IMR-90 (cell line): ENCODE data around the gene PIGZ. TPM values are rescaled to one million over a fixed set of nuclear protein-coding genes. Genes with fewer than 3 reads are reported as not detected.
A peak's percentile ranks its signal among the peaks of the same experiment; 100 is the strongest.

Source experiments
- ATAC-seq: fragments of 200-7000 bp; cut with Tn5 transposase; 2 replicates; pipeline ENCODE4 v1.9.1; 2020; ENCODE audit warnings: low read depth, mild to moderate bottlenecking, moderate library complexity
- BruUV-seq: library from RNA; stranded (reverse); fragments of 400-500 nt; replicated peaks from 2 replicates; lab custom pipeline; 2021; lab: Mats Ljungman, UMichigan
- CTCF ChIA-PET: fragments of 300-600 bp; formaldehyde crosslinking; extraction: SDS; loops from one replicate; lab custom pipeline; 2021; ENCODE audit warnings: antibody characterized with exemption; lab: Yijun Ruan, JAX
- POLR2A ChIA-PET: fragments of 300-600 bp; sonication (Branson Sonifier 250); formaldehyde crosslinking; loops from one replicate; lab custom pipeline; 2022; ENCODE audit warnings: antibody characterized with exemption; ENCODE audit not compliant: unreplicated experiment; lab: Charles Lee
- DNase-seq: peaks from one replicate; pipeline ENCODE4 v3.0.0; 2013
- H2AFZ ChIP-seq: replicated peaks from 2 replicates; pipeline ENCODE3; 2013; ENCODE audit warnings: low read length, mild to moderate bottlenecking; ENCODE audit not compliant: poor library complexity
- H2AK5ac ChIP-seq: 2 replicates; pipeline ENCODE4 v1.6.1; 2013; ENCODE audit warnings: low read depth, low read length, inconsistent platforms
- H2AK9ac ChIP-seq: replicated peaks from 2 replicates; pipeline ENCODE3; 2013; ENCODE audit warnings: mild to moderate bottlenecking, low read depth, low read length, moderate library complexity; ENCODE audit not compliant: poor library complexity
- H2BK120ac ChIP-seq: 2 replicates; pipeline ENCODE4 v1.6.1; 2013; ENCODE audit warnings: low read depth, low read length, inconsistent platforms
- H2BK15ac ChIP-seq: 3 replicates; pipeline ENCODE4 v1.6.1; 2013; ENCODE audit warnings: low read depth, low read length, inconsistent platforms
- H2BK20ac ChIP-seq: 2 replicates; pipeline ENCODE4 v1.6.1; 2013; ENCODE audit warnings: low read depth, mild to moderate bottlenecking, inconsistent platforms, low read length, moderate library complexity
- H2BK5ac ChIP-seq: 2 replicates; pipeline ENCODE4 v1.6.1; 2013; ENCODE audit warnings: mild to moderate bottlenecking, low read depth, low read length, inconsistent platforms; ENCODE audit not compliant: poor library complexity, severe bottlenecking
- H3K14ac ChIP-seq: replicated peaks from 2 replicates; pipeline ENCODE4 v1.6.1; 2013; ENCODE audit warnings: low read depth, low read length, inconsistent platforms
- H3K18ac ChIP-seq: 2 replicates; pipeline ENCODE4 v1.6.1; 2013; ENCODE audit warnings: low read depth, low read length, control low read depth
- H3K23ac ChIP-seq: 2 replicates; pipeline ENCODE4 v1.6.1; 2013; ENCODE audit warnings: low read depth, low read length, inconsistent platforms
- H3K27ac ChIP-seq: 2 replicates; pipeline ENCODE4 v1.5.1; 2013; ENCODE audit warnings: mild to moderate bottlenecking, control low read depth, low read length; ENCODE audit not compliant: insufficient read depth
- H3K27me3 ChIP-seq: 2 replicates; pipeline ENCODE4 v1.6.1; 2013; ENCODE audit warnings: low read length; ENCODE audit not compliant: control insufficient read depth, insufficient read depth
- H3K36me3 ChIP-seq: 2 replicates; pipeline ENCODE4 v1.6.1; 2013; ENCODE audit warnings: low read length, mixed read lengths; ENCODE audit not compliant: control insufficient read depth, insufficient read depth
- H3K4ac ChIP-seq: 2 replicates; pipeline ENCODE4 v1.6.1; 2013; ENCODE audit warnings: low read depth, low read length, inconsistent platforms
- H3K4me1 ChIP-seq: 2 replicates; pipeline ENCODE4 v1.6.1; 2013; ENCODE audit warnings: low read length, mixed read lengths; ENCODE audit not compliant: control insufficient read depth, insufficient read depth
- H3K4me2 ChIP-seq: 2 replicates; pipeline ENCODE4 v1.6.1; 2013; ENCODE audit warnings: low read depth, mild to moderate bottlenecking, control low read depth, low read length, moderate library complexity
- H3K4me3 ChIP-seq: 2 replicates; pipeline ENCODE4 v1.5.1; 2013; ENCODE audit warnings: low read depth, mild to moderate bottlenecking, control low read depth, low read length, moderate library complexity; ENCODE audit not compliant: insufficient read depth
- H3K56ac ChIP-seq: 2 replicates; pipeline ENCODE4 v1.6.1; 2013; ENCODE audit warnings: low read length, inconsistent platforms; ENCODE audit not compliant: insufficient read depth; ENCODE audit errors: extremely low read depth
- H3K79me1 ChIP-seq, 2 experiments: 2 replicates each; pipeline ENCODE4 v1.6.1; 2013; ENCODE audit warnings: low read length in 2 of 2, inconsistent platforms in 1 of 2, low read depth in 1 of 2
- H3K9ac ChIP-seq: 2 replicates; pipeline ENCODE4 v1.6.1; 2013; ENCODE audit warnings: low read depth, low read length, control low read depth
- H3K9me1 ChIP-seq: 2 replicates; pipeline ENCODE4 v1.6.1; 2013; ENCODE audit warnings: low read length, inconsistent platforms; ENCODE audit not compliant: insufficient read depth
- H3K9me3 ChIP-seq: 2 replicates; pipeline ENCODE4 v1.6.1; 2013; ENCODE audit warnings: low read length; ENCODE audit not compliant: control insufficient read depth, insufficient read depth
- H4K20me1 ChIP-seq: 2 replicates; pipeline ENCODE4 v1.6.1; 2013; ENCODE audit warnings: low read length, inconsistent platforms; ENCODE audit not compliant: insufficient read depth
- H4K5ac ChIP-seq: 2 replicates; pipeline ENCODE4 v1.6.1; 2013; ENCODE audit warnings: mild to moderate bottlenecking, low read depth, low read length, control low read depth
- H4K8ac ChIP-seq, 2 experiments: 2 replicates each; pipeline ENCODE4 v1.6.1; 2013; ENCODE audit warnings: low read depth in 2 of 2, low read length in 2 of 2, control low read depth in 1 of 2, inconsistent platforms in 1 of 2
- H4K91ac ChIP-seq: 2 replicates; pipeline ENCODE4 v1.6.1; 2013; ENCODE audit warnings: low read depth, low read length, inconsistent platforms; ENCODE audit not compliant: insufficient read depth
- BHLHE40 ChIP-seq: fragments of 150-350 bp; IDR thresholded peaks from 2 replicates; pipeline ENCODE4 v1.6.1; 2016; ENCODE audit warnings: mild to moderate bottlenecking, low read depth, low read length
- CHD1 ChIP-seq: IDR thresholded peaks from 2 replicates; pipeline ENCODE4 v1.6.1; 2012; ENCODE audit warnings: low read depth, low read length, improper control_type of control experiment
- FOS ChIP-seq: fragments of 150-350 bp; IDR thresholded peaks from 2 replicates; pipeline ENCODE4 v1.6.1; 2016; ENCODE audit warnings: low read depth, low read length
- MAFK ChIP-seq: IDR thresholded peaks from 2 replicates; pipeline ENCODE4 v1.6.1; 2012; ENCODE audit warnings: low read depth, low read length, improper control_type of control experiment
- MAZ ChIP-seq: IDR thresholded peaks from 2 replicates; pipeline ENCODE4 v1.6.1; 2012; ENCODE audit warnings: low read depth, mild to moderate bottlenecking, low read length, improper control_type of control experiment, moderate library complexity, borderline replicate concordance
- MXI1 ChIP-seq: IDR thresholded peaks from 2 replicates; pipeline ENCODE4 v1.6.1; 2012; ENCODE audit warnings: low read depth, mild to moderate bottlenecking, low read length, moderate library complexity, borderline replicate concordance
- NFE2L2 ChIP-seq: fragments of 150-350 bp; IDR thresholded peaks from 2 replicates; pipeline ENCODE4 v1.6.1; 2016; ENCODE audit warnings: low read depth, mild to moderate bottlenecking, low read length
- RAD21 ChIP-seq: IDR thresholded peaks from 2 replicates; pipeline ENCODE4 v1.6.1; 2012; ENCODE audit warnings: low read length, improper control_type of control experiment
- USF2 ChIP-seq: fragments of 150-350 bp; IDR thresholded peaks from 2 replicates; pipeline ENCODE4 v1.6.1; 2017; ENCODE audit warnings: mild to moderate bottlenecking, antibody characterized with exemption, low read length, low read depth
- WGBS, 2 experiments: methylation state at CpG; one replicate each; pipeline versions ENCODE4 v1.1.5 to v1.1.7; 2013; ENCODE audit warnings: missing lambda C conversion rate in 2 of 2; ENCODE audit not compliant: insufficient read length in 1 of 2; ENCODE audit errors: extremely low coverage in 2 of 2; 5-methylcytosine and 5-hydroxymethylcytosine counted together
- dilution Hi-C: fragments of 300-500 bp; cut with HindIII; formaldehyde crosslinking; loops from one replicate; pipeline ENCODE4 v1.14.3; 2018; ENCODE audit warnings: low sequenced_read_pairs; ENCODE audit not compliant: unreplicated experiment
- in situ Hi-C: fragments of 300-500 bp; cut with MboI; formaldehyde crosslinking; loops from 3 replicates; pipeline ENCODE4 v1.14.3; 2019; ENCODE audit warnings: low sequenced_read_pairs, inconsistent platforms, mixed read lengths
- intact Hi-C: fragments of 100-400 bp; cut with micrococcal nuclease; formaldehyde crosslinking; loops from 2 replicates; pipeline ENCODE4 v1.10.0; 2022
- polyA plus RNA-seq, 3 experiments: library from polyadenylated mRNA; depleted of rRNA; stranded (reverse); fragments of >200 nt; gene quantifications; 2 replicates each; pipeline ENCODE4 v1.2.3, GENCODE V29; 2012; ENCODE audit warnings: low replicate concordance in 1 of 3
- total RNA-seq: library from RNA; depleted of rRNA; stranded (reverse); fragments of >200 nt; gene quantifications from 2 replicates; pipeline ENCODE4 v1.2.3, GENCODE V29; 2012

The PIGZ gene
- total and polyA plus RNA-seq, 2 of the 4 experiments (the other 2 are of a cell fraction) = 0.18 to 0.86 TPM

DNA sequence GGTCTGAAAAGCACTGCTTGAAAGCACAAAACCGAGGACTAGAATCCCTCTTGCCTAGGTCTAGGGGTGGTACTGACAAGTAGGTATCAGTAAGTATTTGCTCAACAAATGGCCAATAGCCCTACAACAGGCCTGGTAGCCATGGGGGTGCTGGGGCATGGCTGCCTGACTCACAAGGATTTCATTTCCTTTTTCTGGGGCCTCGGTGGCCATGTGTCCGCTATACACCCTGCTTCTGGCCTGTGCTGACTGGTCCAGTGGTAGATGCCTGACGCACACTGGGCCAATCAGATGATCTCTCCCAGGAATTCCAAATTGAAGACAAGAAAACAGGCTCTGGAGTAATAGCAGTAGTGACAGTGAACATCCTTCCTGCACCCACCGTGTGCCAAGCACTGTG, 31.6 kb upstream of the PIGZ start:
- Histone ChIP-seq H2AK9ac (no peak overlapping the region), H3K4me1 (peaks cover 3% of the 10 kb centered on the region; the same call in 1 of the 2 replicates), H2BK120ac (no peak overlapping the region), H4K8ac (no peak overlapping the region), H3K4ac (no peak overlapping the region), H3K9ac (no peak overlapping the region), H3K79me1 (peaks cover 0 to 4% of the 10 kb centered on the region in 2 experiments; a peak in 1 of 4 replicates), H3K36me3 (no peaks in the 10 kb centered on the region), H4K91ac (no peak overlapping the region), H3K18ac (no peak overlapping the region), H4K5ac (no peak overlapping the region), H2AFZ (no peak overlapping the region), H2BK20ac (no peak overlapping the region), H3K27me3 (no peaks in the 10 kb centered on the region; the same call in 1 of the 2 replicates), H3K14ac (no peak overlapping the region), H3K9me1 (peaks cover 5% of the 10 kb centered on the region), H3K9me3 (no peaks in the 10 kb centered on the region), H2AK5ac (no peak overlapping the region), H3K27ac (no peak overlapping the region), H3K4me2 (no peak overlapping the region), H3K23ac (no peak overlapping the region), H2BK15ac (no peak overlapping the region), H2BK5ac (no peak overlapping the region), H3K4me3 (no peak overlapping the region), H4K20me1 (no peaks in the 10 kb centered on the region), H3K56ac (no peak overlapping the region)
- ATAC-seq (no peak), DNase-seq (peak; percentile 4)
- intact Hi-C loops = loop anchor here (10.0 kb wide), 1 partner anchor 515 kb away; no protein-coding TSS in a partner anchor
- 90% methylated on average over 2 of the region's 5 CpGs; no CpG with 5 or more reads in 1 of the 2 experiments for WGBS, 2 experiments
- CTCF ChIA-PET = no interaction called here
- BruUV-seq = no TSS peak
- no peak for TF ChIP-seq USF2
- TF ChIP-seq RAD21 = no peak
- TF ChIP-seq BHLHE40 = no peak
- TF ChIP-seq MXI1 = no peak
- TF ChIP-seq MAFK = no peak
- TF ChIP-seq FOS = no peak
- TF ChIP-seq NFE2L2 = no peak
- TF ChIP-seq MAZ = no peak
- TF ChIP-seq CHD1 = no peak
- dilution Hi-C loops = no loop called here
- POLR2A ChIA-PET = no interaction called here
- in situ Hi-C loops = no loop called here
